PC-9 (cell line): ENCODE data around the gene PIK3R6. TPM values are rescaled to one million over a fixed set of nuclear protein-coding genes. Genes with fewer than 3 reads are reported as not detected.
"Not testable (repeated sequence)": the region's sequence is repeated elsewhere in the genome, so short reads cannot be mapped to it uniquely, and the experiment has no call there.

Source experiments
- BruUV-seq: library from RNA; stranded (reverse); fragments of 400-500 nt; replicated peaks from 2 replicates; lab custom pipeline; 2021; lab: Mats Ljungman, UMichigan
- CTCF ChIA-PET: fragments of 300-600 bp; sonication (Branson Sonifier 250); formaldehyde crosslinking; loops from one replicate; lab custom pipeline; 2022; ENCODE audit warnings: antibody characterized with exemption; lab: Charles Lee
- POLR2A ChIA-PET: fragments of 300-600 bp; sonication (Branson Sonifier 250); formaldehyde crosslinking; loops from one replicate; lab custom pipeline; 2022; ENCODE audit warnings: antibody characterized with exemption; ENCODE audit not compliant: unreplicated experiment; lab: Charles Lee
- DNase-seq, 2 experiments: peaks; one replicate each; pipeline versions ENCODE4 v3.0.0 to v3.0.0-alpha.2; 2015 to 2022; ENCODE audit warnings: mixed read lengths in 1 of 2
- H2AFZ ChIP-seq: fragments of 200-600 bp; sonication (generic); 2 replicates; pipeline ENCODE4 v1.8.1; 2017; ENCODE audit warnings: antibody characterized with exemption
- H3F3A ChIP-seq: fragments of 200-600 bp; sonication (generic); 2 replicates; pipeline ENCODE4 v1.8.1; 2017; ENCODE audit warnings: antibody characterized with exemption, mild to moderate bottlenecking, low read depth; ENCODE audit not compliant: insufficient read depth
- H3K27ac ChIP-seq: fragments of 200-600 bp; sonication (generic); 2 replicates; pipeline ENCODE4 v1.6.1; 2016; ENCODE audit warnings: mixed run types
- H3K27me3 ChIP-seq: fragments of 200-600 bp; sonication (generic); 2 replicates; pipeline ENCODE4 v1.6.1; 2016; ENCODE audit warnings: low read depth, mixed run types; ENCODE audit not compliant: insufficient read depth
- H3K36me3 ChIP-seq: fragments of 200-600 bp; sonication (generic); 2 replicates; pipeline ENCODE4 v1.6.1; 2016; ENCODE audit warnings: low read depth, mixed run types
- H3K4me1 ChIP-seq: fragments of 200-600 bp; sonication (generic); replicated peaks from 2 replicates; pipeline ENCODE4 v1.6.1; 2016; ENCODE audit warnings: mixed run types; ENCODE audit not compliant: insufficient read depth
- H3K4me2 ChIP-seq: fragments of 200-600 bp; sonication (generic); 2 replicates; pipeline ENCODE4 v1.6.1; 2017; ENCODE audit warnings: mixed run types
- H3K4me3 ChIP-seq: fragments of 200-600 bp; sonication (generic); 2 replicates; pipeline ENCODE4 v1.6.1; 2016; ENCODE audit warnings: mixed run types
- H3K79me2 ChIP-seq: fragments of 200-600 bp; sonication (generic); 2 replicates; pipeline ENCODE4 v1.6.1; 2017; ENCODE audit warnings: low read depth, mixed run types
- H3K9me2 ChIP-seq: fragments of 200-600 bp; sonication (generic); 2 replicates; pipeline ENCODE4 v1.8.1; 2017; ENCODE audit warnings: mild to moderate bottlenecking; ENCODE audit not compliant: insufficient read depth
- H3K9me3 ChIP-seq: fragments of 200-600 bp; sonication (generic); 2 replicates; pipeline ENCODE4 v1.8.1; 2016; ENCODE audit warnings: low read depth; ENCODE audit not compliant: insufficient read depth
- H4K20me1 ChIP-seq: fragments of 200-600 bp; sonication (generic); 2 replicates; pipeline ENCODE4 v1.8.1; 2017; ENCODE audit not compliant: insufficient read depth
- CTCF ChIP-seq: fragments of 200-600 bp; sonication (generic); conservative IDR thresholded peaks from 2 replicates; pipeline ENCODE4 v1.6.1; 2017; ENCODE audit warnings: mixed run types, antibody characterized with exemption, mild to moderate bottlenecking, moderate library complexity
- EZH2 ChIP-seq: fragments of 200-600 bp; sonication (generic); IDR thresholded peaks from 2 replicates; pipeline ENCODE4 v1.8.0; 2017; ENCODE audit warnings: antibody characterized with exemption, low read depth
- intact Hi-C: fragments of 100-400 bp; cut with micrococcal nuclease; formaldehyde crosslinking; loops from one replicate; pipeline ENCODE4 v1.10.0; 2022; ENCODE audit not compliant: unreplicated experiment
- total RNA-seq: library from RNA; stranded (reverse); gene quantifications from 2 replicates; pipeline ENCODE4 v1.2.3, GENCODE V29; 2021

PIK3R6 gene
- total RNA-seq, 1 experiment from 2014 or later, result not detected

GRCh38 chr17:8806926-8807550 lies 60.4 kb downstream of the PIK3R6 start:
- Histone ChIP-seq H3K9me3 (no peaks in the 10 kb centered on the region), H3K36me3 (no peaks in the 10 kb centered on the region), H3K27me3 (peaks cover 20% of the 10 kb centered on the region), H4K20me1 (no peaks in the 10 kb centered on the region), H2AFZ (no peak overlapping the region), H3K79me2 (no peaks in the 10 kb centered on the region), H3K9me2 (no peaks in the 10 kb centered on the region), H3K27ac (no peak overlapping the region), H3F3A (no peaks in the 10 kb centered on the region), H3K4me3 (no peak overlapping the region), H3K4me2 (no peak overlapping the region), H3K4me1 (no peaks in the 10 kb centered on the region)
- no peak for DNase-seq
- CTCF ChIA-PET, result no interaction called here
- TF ChIP-seq EZH2 (no peak), CTCF (no peak)
- intact Hi-C loops, result no loop called here
- POLR2A ChIA-PET, result no interaction called here
- BruUV-seq, result no TSS peak

- ChIA-PET CTCF (no interaction called here), POLR2A (no interaction called here)
- peaks cover 20% of the 10 kb centered on the region for H3K27me3 ChIP-seq
- TF ChIP-seq EZH2 (no peak), CTCF (no peak)
- H3K79me2 ChIP-seq, result no peaks in the 10 kb centered on the region
- H3K9me3 ChIP-seq, result no peaks in the 10 kb centered on the region
- no peaks in the 10 kb centered on the region for H3K36me3 ChIP-seq
- no peaks in the 10 kb centered on the region for H3F3A ChIP-seq
- no peaks in the 10 kb centered on the region for H3K4me1 ChIP-seq
- no peak overlapping the region for H2AFZ ChIP-seq
- H3K9me2 ChIP-seq, result no peaks in the 10 kb centered on the region
- BruUV-seq, result no TSS peak
- intact Hi-C loops, result no loop called here
- H3K4me2 ChIP-seq, result no peak overlapping the region
- DNase-seq, result no peak
- H4K20me1 ChIP-seq, result no peaks in the 10 kb centered on the region
- H3K4me3 ChIP-seq, result no peak overlapping the region
- H3K27ac ChIP-seq, result no peak overlapping the region
Measured at GRCh38 chr17:8806253-8806925, 61.1 kb downstream of the PIK3R6 start.

DNA sequence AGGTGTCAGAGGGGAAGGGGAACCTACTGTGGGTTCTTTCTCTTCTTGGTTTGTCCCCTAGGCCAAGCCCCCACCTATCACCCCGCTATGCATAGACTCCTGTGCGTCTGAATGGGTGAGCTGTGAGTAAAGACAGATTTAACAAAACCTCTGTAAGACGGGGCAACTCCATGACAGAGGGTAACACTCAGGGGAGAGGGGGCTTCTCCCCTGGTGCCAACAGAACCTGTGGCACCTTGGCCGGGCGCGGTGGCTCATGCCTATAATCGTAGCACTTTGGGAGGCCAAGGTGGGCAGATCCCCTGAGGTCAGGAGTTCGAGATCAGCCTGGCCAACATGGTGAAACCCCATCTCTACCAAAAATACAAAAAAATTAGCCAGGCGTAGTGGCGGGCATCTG lies 62.1 kb downstream of the PIK3R6 start:
- H2AFZ ChIP-seq, H3K9me2 ChIP-seq, H4K20me1 ChIP-seq, intact Hi-C loops, H3F3A ChIP-seq, H3K4me1 ChIP-seq, H3K36me3 ChIP-seq, POLR2A ChIA-PET, H3K4me2 ChIP-seq, H3K27ac ChIP-seq, CTCF ChIA-PET, H3K4me3 ChIP-seq, H3K79me2 ChIP-seq, BruUV-seq, H3K9me3 ChIP-seq, DNase-seq: not testable (repeated sequence)
- peaks cover 20% of the 10 kb centered on the region for H3K27me3 ChIP-seq
